ENCODE results near the gene FRMPD1.

GRCh38 chr9:37694355-37694754 lies 43.6 kb downstream of the FRMPD1 start:
- TF ChIP-seq POLR2A (IDR thresholded peaks at IDR 0.05; ENCODE audit: low read length) (no peak), GATA1 (IDR thresholded peaks at IDR 0.05; ENCODE audit: low read depth, low read length) (no peak)

All from erythroblast (primary cell).